ENCODE results near the gene PCDHGC3.

GRCh38 chr5:141524604-141525597, 49.1 kb downstream of the PCDHGC3 start:
- TF ChIP-seq CTCF (IDR thresholded peaks at IDR 0.05; ENCODE audit: borderline replicate concordance, extremely low read depth, low read length, poor library complexity, severe bottlenecking) = peak; percentile 98
- TF ChIP-seq EZH2 (IDR thresholded peaks at IDR 0.05; ENCODE audit: borderline replicate concordance, low read depth, low read length, severe bottlenecking) = no peak

Measured in DND-41 (cell line).